Measurements from ENCODE around the gene SHMT2.

SHMT2 gene

DNA sequence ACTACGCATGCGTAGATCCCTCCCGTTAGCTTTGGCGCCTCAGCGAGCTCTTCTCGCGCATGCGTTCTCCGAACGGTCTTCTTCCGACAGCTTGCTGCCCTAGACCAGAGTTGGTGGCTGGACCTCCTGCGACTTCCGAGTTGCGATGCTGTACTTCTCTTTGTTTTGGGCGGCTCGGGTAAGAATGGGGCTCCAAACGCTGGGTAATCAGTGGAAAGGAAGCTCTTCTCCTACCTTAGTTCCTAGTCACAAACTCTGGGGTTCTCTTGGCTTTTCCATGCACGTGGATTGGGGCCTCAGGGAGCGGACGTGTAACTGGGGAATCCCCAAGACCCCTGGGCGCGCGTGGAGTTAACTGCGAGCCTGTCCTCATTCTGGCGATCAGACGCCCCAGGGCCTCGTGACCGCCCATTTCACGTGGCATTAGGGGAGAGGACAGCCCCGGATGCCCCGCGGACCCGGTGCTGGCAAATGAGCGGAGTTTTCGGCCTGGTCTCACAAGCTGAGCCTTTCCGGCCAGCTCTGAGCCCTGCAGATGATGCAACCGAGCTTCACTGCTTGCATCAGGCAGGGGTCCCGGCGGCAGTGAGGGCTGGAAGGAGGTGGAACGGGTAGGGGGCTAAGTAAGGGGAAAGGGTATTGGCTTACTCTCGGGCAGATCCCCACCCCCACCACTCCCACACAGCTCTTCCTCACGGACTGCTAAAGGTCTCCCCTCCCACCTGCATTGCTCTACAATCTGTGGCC is at the start of gene SHMT2:
Gene SHMT2 (plus strand): TSS at position 78 of the 747 bp plus-strand sequence. CDS start 68 bp downstream, at position 146.
- DNase-seq = peak; percentile 99

DNA sequence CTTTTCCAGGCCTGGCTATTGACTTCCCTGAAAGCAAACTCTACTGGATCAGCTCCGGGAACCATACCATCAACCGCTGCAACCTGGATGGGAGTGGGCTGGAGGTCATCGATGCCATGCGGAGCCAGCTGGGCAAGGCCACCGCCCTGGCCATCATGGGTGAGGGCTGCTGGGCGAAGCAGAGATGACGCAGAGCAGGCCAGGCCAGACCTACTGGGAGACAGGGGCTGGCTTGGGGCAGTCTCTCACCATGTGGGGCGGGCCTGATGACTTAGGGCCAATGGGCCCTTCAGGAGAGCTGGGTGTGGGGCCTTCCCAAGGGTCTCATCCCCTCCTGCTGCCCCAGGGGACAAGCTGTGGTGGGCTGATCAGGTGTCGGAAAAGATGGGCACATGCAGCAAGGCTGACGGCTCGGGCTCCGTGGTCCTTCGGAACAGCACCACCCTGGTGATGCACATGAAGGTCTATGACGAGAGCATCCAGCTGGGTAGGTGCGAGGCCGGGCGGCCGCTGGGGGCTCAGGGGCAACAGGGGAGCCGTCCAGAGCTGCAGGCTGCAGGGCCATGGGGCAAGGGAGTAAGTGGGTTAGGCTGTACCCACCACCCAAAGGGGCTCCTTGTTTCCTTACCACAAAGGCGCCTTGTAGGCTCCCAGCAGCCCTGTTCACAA is 49.1 kb upstream of the SHMT2 start:
- no peak for DNase-seq

DNA sequence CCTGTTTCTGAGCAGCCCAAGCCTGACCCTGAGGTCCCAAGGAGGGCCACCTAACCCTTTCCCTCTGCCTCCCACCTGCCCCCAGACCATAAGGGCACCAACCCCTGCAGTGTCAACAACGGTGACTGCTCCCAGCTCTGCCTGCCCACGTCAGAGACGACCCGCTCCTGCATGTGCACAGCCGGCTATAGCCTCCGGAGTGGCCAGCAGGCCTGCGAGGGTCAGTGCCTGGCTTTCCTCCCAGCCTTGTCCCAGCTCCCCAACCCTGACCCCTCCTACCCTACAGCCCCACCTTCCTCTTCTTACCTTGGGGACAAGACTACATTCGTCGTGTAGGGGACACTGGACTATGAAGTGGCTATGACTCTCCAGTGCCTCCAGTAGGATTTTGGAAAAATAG is 48.4 kb upstream of the SHMT2 start:
- no peak for DNase-seq

DNA sequence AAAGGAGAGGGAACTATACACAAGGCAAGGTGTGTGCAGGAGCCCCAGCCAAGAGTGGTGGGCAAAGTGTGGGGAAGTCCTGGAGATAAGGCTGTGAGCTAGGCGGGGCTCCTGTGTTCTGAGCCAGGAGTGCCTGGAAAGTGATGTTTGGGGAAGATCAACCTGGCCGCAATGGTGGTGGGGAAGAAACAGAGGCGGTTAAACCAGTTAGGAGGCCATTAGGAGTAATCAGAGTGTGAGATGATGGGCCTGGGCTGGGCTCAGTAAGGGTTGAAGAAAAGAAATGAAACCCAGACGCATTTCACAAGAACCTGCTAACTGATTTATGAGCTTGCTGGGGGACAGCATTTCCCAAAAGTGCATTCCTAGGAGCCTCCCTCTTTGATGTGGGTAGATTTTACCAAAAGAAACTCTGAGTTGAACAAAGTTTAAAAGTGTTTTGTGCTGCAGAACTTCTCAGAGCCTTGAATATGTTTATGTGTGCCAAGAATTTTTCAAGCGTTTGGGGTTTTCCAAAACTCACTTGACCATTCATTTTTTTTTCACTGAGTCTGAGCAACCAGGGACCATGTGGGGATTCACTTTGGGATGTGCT is 47.9 kb upstream of the SHMT2 start:
- DNase-seq = no peak

DNA sequence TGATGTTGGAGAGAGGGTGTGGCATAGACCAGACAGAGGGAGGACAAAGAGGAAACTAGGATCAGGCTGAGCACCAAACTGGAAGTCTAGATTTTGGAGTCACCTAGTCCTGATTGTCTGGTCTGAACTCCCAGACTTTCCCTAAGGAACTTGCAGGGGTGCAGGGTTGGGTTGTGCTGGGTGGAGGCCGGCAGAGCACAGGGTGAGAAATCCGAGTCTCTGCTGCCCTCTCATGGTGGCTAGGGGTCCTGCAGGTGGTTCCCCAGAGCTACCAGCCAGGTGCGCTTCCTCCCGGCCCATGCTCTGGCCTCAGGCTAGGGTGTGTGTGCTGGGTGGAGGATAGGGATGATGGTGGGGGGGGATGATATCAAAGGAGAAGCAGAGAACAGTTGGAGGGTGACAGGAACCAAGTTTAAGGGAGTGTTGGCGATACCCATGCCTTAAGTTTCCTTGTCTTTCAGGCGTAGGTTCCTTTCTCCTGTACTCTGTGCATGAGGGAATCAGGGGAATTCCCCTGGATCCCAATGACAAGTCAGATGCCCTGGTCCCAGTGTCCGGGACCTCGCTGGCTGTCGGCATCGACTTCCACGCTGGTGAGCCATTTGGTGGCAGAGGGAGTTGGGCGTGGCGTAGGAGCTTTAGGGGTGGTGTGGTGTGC is 46.5 kb upstream of the SHMT2 start:
- DNase-seq = peak; percentile 80

DNA sequence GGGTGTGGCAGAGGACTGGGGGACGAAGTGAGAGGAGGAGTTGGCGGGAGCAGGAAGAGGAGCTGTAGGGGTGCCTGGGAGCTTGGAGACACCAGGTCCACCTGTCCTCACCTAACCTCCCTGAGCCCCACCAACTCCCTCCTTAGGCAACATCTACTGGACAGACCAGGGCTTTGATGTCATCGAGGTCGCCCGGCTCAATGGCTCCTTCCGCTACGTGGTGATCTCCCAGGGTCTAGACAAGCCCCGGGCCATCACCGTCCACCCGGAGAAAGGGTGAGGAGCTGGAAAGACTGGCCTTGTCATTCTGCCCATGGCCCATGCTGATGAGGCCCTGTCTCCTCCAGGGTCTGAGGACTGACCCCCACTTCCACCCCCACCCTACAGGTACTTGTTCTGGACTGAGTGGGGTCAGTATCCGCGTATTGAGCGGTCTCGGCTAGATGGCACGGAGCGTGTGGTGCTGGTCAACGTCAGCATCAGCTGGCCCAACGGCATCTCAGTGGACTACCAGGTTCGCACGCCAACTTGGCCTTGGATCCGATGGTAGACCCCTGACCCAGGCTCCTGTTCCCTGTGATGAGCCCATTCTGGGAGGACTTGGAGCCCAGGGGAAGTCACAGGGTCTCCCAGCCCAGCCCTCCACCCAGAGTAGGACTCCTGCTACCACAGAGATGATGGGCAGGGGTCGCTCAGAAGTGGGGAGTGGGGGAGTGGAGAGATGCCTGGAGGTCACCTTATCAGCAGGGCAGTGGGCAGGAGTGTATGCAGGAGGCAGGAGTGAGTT is 45.4 kb upstream of the SHMT2 start:
- no peak for DNase-seq

DNA sequence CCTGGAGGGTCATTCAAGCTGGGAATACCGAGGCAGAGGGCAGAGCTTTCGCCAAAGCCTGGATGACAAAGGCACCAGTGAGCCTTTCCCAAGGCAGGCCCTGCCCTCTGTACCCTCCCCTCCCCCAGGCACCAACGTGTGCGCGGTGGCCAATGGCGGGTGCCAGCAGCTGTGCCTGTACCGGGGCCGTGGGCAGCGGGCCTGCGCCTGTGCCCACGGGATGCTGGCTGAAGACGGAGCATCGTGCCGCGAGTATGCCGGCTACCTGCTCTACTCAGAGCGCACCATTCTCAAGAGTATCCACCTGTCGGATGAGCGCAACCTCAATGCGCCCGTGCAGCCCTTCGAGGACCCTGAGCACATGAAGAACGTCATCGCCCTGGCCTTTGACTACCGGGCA is 44.1 kb upstream of the SHMT2 start:
- no peak for DNase-seq

DNA sequence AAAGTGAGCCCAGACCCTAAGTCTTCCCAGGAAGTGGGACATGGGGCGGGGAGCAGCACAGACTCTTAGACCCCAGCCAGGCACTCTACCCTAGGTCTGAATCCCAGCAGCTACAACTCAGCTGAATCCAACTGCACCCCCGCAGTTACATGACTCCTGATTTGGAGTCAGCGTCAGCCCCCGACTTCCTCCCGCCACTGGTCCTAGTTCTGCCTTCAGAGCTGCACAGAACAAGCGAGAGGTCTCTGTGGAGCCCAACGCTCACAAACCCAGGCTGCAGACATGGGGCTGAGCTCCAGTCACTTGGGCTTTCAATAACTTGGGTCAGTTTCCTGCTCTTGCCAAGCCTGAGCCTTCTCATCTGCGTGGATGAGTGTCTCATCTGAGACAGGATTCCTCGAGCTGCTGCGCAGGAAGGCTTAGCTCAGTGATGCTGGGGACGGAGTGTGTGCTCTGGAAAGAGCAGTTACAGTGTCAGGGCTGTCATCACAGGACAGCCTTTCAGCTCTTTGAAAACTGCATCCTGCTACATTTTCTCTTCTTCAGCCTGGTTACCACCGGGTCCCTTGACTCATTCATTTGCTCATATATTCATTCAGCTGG is 43.5 kb upstream of the SHMT2 start:
- DNase-seq = no peak

DNA sequence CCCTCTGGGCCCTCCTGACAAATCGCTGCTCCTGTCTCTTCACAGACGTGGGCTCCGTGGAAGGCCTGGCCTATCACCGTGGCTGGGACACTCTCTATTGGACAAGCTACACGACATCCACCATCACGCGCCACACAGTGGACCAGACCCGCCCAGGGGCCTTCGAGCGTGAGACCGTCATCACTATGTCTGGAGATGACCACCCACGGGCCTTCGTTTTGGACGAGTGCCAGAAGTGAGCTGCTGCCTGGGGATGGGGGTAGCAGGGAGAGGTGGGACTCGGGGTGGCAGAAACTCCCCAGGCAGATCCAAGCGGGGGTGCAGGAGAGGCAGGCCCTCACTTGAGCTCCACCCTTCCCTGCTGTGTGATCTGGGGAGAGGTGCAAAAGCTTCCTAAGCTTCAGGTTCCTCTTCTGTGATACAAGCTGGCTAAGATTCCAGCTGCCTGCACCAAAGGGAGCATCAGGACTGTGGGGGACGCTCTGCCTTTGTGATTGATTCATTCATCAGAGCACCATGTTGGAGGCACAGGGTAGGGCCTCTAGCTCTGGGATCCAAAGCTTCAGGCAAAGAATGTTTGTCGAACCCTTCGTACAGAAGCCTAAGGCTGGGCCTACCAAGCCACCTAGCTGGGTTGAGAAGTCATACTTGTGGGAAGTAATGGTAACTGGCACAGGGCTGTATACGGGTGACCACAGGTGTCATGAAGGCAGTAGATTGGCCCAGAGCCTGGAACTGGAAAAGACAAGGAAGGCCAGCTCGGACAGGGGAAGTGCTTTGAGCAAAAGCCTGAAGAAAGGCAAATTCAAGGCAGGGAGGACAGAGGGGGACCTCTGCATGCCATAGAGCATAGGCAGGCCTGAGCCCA is 42.1 kb upstream of the SHMT2 start:
- DNase-seq = no peak

DNA sequence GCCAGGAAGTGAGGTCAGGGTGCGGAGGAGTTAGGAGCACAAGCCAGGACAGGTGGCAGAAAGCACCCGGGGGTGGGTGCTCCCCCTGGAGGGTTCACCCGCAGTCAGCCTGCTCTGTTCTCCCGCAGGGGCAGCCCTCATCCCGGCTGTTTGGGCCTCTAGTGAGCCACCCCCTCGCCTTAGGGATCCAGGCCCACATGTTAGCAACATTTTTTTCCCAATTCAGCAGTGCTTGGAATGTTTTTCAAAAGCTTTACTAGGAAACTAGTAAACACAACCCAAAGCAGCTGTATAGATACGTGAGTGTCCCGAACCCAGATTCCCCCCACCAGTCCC is 41.5 kb upstream of the SHMT2 start:
- no peak for DNase-seq

DNA sequence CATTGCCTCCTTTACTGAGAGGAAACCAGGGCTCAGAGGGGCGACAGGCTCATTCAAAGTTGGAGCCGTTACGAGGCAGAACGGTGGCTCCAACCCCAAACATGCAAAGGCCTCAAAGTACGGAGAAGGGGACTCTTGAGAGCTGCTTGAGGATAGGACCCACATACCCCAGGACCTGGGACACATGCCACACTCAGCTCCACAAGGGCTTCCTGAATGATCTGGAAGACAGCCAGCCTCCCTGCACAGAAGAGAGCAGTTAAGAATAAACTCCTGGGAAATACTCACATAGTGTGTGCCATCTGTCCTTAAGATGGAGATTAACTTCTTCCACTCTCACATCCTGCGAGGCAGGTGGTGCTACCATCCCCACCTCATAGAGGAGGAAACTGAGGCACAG is 39.5 kb upstream of the SHMT2 start:
- DNase-seq = peak; percentile 28

DNA sequence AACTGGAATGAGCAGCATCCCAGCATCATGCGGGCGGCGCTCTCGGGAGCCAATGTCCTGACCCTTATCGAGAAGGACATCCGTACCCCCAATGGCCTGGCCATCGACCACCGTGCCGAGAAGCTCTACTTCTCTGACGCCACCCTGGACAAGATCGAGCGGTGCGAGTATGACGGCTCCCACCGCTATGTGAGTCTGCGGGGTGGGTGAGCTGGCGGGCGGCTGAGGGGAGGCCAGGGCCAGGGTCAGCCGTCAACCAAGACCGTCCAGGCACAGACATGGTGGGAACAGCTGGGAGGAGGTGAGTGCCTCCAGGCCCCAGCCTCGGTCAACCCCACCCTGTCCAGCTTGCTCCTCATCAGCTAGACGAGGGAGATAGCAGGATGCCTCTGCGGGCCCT is 38.7 kb upstream of the SHMT2 start:
- no peak for DNase-seq

DNA sequence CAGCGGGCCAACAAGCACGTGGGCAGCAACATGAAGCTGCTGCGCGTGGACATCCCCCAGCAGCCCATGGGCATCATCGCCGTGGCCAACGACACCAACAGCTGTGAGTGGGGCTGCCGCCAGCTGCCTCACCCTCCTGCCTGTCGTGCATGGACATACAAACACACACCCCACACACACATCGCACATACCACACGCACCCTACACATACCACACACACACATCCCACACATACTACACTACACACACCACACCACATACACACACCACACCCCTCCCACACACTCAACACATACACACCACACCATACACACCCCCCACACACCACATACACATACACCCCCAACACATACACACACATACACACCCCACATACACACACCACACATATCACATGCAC is 38.1 kb upstream of the SHMT2 start:
- no peak for DNase-seq

DNA sequence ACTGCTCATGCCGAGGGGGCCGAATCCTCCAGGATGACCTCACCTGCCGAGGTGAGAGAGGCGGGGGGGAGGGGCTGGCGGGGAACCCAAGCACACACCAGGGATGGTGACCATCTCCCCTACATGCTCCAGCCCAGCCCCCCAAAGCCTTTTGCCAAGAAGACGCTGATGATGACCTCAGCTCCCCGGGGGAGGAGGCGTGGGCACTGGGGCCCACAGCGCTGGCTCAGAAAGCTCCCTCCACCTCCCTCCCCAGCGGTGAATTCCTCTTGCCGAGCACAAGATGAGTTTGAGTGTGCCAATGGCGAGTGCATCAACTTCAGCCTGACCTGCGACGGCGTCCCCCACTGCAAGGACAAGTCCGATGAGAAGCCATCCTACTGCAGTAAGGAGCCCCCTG is 36.6 kb upstream of the SHMT2 start:
- no peak for DNase-seq

DNA sequence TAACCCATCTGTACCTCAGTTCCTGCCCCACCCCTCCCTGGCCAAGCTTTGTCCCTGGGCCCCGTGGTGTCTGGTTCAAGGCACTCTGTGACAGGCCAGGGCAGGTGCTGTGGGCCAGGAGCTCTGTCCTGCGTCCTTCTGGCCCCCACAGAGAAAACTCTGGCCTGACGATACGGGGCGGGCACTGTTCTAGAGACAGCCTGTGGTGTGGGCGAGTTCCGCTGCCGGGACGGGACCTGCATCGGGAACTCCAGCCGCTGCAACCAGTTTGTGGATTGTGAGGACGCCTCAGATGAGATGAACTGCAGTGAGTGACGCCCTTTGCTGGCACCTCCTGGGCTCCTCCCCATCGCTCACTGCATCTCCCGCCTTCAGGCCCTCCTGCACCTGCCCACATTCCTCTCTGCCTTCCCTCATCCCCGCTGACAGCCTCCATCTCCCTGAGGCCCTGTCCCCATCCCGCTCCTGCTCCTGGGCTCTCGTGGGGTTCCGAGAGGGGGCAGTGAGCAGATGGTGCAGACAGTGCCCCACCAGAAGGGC is 35.7 kb upstream of the SHMT2 start:
- no peak for DNase-seq

DNA sequence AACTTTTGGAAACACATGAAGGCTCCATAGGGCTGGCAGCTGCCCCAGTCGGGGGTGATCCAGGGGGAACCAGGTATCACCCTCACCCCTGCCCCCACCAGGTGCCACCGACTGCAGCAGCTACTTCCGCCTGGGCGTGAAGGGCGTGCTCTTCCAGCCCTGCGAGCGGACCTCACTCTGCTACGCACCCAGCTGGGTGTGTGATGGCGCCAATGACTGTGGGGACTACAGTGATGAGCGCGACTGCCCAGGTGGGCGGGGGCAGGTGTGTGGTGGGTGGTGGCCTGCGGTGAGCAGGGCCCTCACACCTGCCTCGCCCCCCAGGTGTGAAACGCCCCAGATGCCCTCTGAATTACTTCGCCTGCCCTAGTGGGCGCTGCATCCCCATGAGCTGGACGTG is 35.3 kb upstream of the SHMT2 start:
- no peak for DNase-seq

DNA sequence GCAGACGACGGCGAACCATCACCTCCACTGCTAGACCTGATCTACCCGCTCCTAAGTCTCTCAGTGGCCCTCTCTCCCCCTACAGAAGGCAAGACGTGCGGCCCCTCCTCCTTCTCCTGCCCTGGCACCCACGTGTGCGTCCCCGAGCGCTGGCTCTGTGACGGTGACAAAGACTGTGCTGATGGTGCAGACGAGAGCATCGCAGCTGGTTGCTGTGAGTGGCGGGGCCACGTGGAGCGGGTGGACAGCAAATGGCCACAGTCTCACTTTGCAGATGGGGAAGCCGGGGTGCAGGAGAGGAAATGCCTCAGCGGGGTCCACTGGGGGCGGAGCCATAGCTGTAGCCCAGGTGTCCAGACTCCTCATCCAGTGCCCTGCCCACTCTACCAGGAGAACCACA is 34.3 kb upstream of the SHMT2 start:
- no peak for DNase-seq

DNA sequence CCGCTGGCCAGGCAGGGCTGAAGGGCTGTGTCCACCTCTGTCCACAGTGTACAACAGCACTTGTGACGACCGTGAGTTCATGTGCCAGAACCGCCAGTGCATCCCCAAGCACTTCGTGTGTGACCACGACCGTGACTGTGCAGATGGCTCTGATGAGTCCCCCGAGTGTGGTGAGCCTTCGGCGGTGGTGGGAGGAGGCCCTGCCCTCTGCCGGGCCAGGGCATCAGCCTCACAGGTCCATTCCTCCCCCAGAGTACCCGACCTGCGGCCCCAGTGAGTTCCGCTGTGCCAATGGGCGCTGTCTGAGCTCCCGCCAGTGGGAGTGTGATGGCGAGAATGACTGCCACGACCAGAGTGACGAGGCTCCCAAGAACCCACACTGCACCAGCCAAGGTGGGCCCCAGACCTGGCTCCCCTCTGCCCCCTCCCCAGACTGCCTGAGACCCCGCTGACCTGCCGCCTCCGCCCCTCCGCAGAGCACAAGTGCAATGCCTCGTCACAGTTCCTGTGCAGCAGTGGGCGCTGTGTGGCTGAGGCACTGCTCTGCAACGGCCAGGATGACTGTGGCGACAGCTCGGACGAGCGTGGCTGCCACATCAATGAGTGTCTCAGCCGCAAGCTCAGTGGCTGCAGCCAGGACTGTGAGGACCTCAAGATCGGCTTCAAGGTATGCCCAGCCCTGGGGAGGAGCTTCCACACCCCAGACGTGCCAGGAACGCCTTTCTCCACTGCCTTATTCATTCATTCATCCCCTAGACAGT is 33.7 kb upstream of the SHMT2 start:
- no peak for DNase-seq

DNA sequence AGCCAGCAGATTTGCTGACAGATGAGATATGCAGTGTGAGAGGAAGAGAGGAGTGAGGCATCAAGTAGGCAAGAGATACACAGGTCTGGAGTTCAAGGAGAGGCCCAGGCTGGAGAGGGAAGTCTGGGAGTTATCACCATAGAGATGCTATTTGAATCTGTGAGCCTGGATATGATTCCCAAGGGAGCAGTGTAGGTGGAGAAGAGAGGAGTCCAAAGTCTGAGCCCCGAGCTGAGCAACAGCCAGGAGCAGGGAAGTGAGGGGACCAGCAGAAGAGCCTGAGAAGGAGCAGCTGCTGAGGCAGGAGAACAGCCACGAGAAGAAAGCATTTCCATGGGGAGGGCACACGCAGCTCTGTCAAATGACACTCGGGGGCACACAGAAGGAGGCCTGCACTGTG is 33.1 kb upstream of the SHMT2 start:
- DNase-seq = no peak

DNA sequence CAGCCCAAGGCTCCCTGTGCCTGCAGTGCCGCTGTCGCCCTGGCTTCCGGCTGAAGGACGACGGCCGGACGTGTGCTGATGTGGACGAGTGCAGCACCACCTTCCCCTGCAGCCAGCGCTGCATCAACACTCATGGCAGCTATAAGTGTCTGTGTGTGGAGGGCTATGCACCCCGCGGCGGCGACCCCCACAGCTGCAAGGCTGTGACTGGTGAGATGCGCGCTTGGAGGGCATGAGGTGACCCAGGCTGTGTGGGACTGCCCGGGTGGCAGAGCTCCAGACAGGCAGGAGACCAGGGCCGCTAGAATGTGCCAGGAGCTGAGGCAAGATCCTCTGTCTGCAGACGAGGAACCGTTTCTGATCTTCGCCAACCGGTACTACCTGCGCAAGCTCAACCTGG is 32.6 kb upstream of the SHMT2 start:
- no peak for DNase-seq

DNA sequence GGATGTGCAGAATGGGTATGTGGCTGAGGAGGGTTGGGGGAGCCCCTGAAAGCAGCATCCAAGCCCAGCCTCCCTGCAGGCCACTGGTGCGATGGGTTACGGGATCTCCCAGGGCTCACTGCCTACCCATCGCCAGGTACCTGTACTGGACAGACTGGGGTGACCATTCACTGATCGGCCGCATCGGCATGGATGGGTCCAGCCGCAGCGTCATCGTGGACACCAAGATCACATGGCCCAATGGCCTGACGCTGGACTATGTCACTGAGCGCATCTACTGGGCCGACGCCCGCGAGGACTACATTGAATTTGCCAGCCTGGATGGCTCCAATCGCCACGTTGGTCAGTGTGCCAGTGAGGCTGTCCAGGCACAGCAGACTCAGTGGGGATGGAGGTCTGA is 31.2 kb upstream of the SHMT2 start:
- no peak for DNase-seq
